Osteocyte (in vitro differentiated cells): ENCODE results near the gene GRID1. TPM values are rescaled to one million over a fixed set of nuclear protein-coding genes. Genes with fewer than 3 reads are reported as not detected.

Experiments
- DNase-seq: peaks from one replicate; pipeline ENCODE4 v3.0.0; 2021; ENCODE audit warnings: mixed read lengths; ENCODE audit not compliant: unreplicated experiment; ENCODE audit errors: extremely low spot score
- H3K27ac Mint-ChIP-seq: one replicate; pipeline ENCODE4 v1.8.0; 2021; ENCODE audit warnings: mild to moderate bottlenecking, mixed read lengths; ENCODE audit not compliant: unreplicated experiment
- H3K27me3 Mint-ChIP-seq: one replicate; pipeline ENCODE4 v1.8.0; 2021; ENCODE audit warnings: mixed read lengths; ENCODE audit not compliant: unreplicated experiment
- H3K36me3 Mint-ChIP-seq: one replicate; pipeline ENCODE4 v1.8.0; 2021; ENCODE audit warnings: mixed read lengths; ENCODE audit not compliant: unreplicated experiment
- H3K4me1 Mint-ChIP-seq: one replicate; pipeline ENCODE4 v1.8.0; 2021; ENCODE audit warnings: mixed read lengths; ENCODE audit not compliant: unreplicated experiment
- H3K4me3 Mint-ChIP-seq: one replicate; pipeline ENCODE4 v1.8.0; 2021; ENCODE audit warnings: mild to moderate bottlenecking, moderate library complexity, mixed read lengths; ENCODE audit not compliant: unreplicated experiment
- H3K9me3 Mint-ChIP-seq: one replicate; pipeline ENCODE4 v1.8.0; 2021; ENCODE audit warnings: mixed read lengths; ENCODE audit not compliant: unreplicated experiment
- CTCF ChIP-seq: fragments of 200-600 bp; sonication (generic); IDR thresholded peaks from 2 replicates; pipeline ENCODE4 v1.5.0; 2021; ENCODE audit warnings: antibody characterized with exemption, mild to moderate bottlenecking, moderate library complexity
- total RNA-seq: library from RNA; stranded (reverse); gene quantifications from 2 replicates; pipeline ENCODE4 v1.2.1, GENCODE V29; 2021

GRID1 gene
- total RNA-seq, 1 donor from 2014 or later = 0.11 TPM

- Mint-ChIP-seq H3K36me3 (no peaks in the 10 kb centered on the region), H3K9me3 (no peaks in the 10 kb centered on the region), H3K27me3 (no peaks in the 10 kb centered on the region), H3K27ac (no peak overlapping the region), H3K4me3 (no peak overlapping the region), H3K4me1 (no peaks in the 10 kb centered on the region)
- DNase-seq = peak; percentile 42
- TF ChIP-seq CTCF = no peak
Measured at GRCh38 chr10:86301971-86302370, 64.6 kb downstream of the GRID1 start.

DNA sequence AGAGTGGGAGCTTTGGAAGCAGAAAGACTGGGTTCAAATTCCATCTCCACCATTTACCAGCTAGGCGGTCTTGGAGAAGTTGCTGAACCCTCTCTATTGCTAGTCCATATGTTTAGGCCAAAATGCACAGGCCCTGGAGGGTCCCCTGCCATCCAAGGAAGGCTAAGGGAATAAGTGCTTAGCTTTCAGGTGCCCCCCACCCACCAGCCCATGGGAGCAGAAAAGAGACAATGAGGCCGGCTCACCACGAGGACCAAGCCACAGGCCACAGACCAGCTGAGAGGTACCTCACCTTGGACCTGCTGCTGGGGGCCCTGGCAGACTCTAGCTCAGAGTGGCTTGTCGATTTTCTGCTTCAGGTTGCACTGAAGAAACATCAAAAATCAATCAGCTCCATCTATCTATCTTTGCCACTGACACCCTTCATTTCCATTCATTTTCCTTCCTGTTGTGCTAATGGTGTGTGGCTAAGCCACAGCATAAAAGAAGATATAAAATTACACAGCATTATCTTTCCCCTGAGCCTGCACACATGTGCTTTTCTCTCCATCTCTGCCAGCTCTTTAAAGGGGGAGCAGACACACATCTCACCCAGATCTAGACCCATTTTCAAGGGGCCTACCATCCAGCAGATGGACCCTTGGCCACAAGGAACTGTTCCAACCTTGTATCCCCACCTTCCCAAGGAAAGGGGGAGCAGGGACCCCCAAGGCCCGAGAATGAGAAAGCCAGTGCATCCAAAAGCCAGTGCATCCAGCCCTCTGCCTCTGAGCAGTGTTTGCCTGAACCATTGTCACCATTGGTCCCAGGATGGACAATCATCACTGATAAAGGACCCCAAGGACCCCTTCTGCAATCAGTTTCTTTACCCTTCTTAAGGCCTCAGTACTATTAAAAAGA lies 65.4 kb downstream of the GRID1 start:
- no peak overlapping the region for H3K4me3 Mint-ChIP-seq
- H3K36me3 Mint-ChIP-seq = no peaks in the 10 kb centered on the region
- DNase-seq = peak; percentile 65
- H3K4me1 Mint-ChIP-seq = no peaks in the 10 kb centered on the region
- H3K27me3 Mint-ChIP-seq = no peaks in the 10 kb centered on the region
- no peak overlapping the region for H3K27ac Mint-ChIP-seq
- TF ChIP-seq CTCF = no peak
- H3K9me3 Mint-ChIP-seq = no peaks in the 10 kb centered on the region

GRCh38 chr10:86300399-86300925 lies 66.1 kb downstream of the GRID1 start:
- peak; percentile 34 for DNase-seq
- no peaks in the 10 kb centered on the region for H3K36me3 Mint-ChIP-seq
- no peaks in the 10 kb centered on the region for H3K9me3 Mint-ChIP-seq
- no peaks in the 10 kb centered on the region for H3K4me1 Mint-ChIP-seq
- TF ChIP-seq CTCF = no peak
- no peak overlapping the region for H3K4me3 Mint-ChIP-seq
- H3K27ac Mint-ChIP-seq = no peak overlapping the region
- H3K27me3 Mint-ChIP-seq = no peaks in the 10 kb centered on the region

GRCh38 chr10:86299562-86299961 lies 67.0 kb downstream of the GRID1 start:
- Mint-ChIP-seq H3K27me3 (no peaks in the 10 kb centered on the region), H3K36me3 (no peaks in the 10 kb centered on the region), H3K4me3 (no peak overlapping the region), H3K4me1 (no peaks in the 10 kb centered on the region), H3K27ac (no peak overlapping the region), H3K9me3 (no peaks in the 10 kb centered on the region)
- no peak for TF ChIP-seq CTCF
- DNase-seq = no peak

DNA sequence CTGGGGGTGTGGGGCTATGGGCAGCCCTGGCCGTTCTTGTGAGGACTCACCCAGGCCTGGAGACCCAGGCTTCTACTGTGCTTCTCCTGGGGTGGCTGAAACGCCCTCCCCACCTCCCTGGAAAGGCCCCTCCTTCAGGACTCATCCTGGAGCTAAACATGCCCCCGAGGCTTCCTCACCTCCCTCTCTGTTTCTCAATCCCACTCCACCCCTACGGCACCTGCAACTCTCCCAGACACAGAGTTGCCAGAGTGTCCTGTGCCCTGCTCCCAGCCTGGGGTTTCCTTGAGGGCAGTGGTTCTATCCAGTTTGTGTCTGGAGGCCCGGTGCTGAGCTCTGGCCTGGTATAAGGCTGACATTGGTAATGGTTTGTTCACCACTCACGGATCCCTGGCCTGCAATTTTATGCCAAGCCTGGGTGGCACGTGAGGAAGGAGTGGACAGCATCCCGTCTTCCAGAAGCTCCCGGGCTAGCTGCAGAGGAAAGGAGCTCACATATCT lies 68.0 kb downstream of the GRID1 start:
- H3K36me3 Mint-ChIP-seq = no peaks in the 10 kb centered on the region
- no peaks in the 10 kb centered on the region for H3K27me3 Mint-ChIP-seq
- no peaks in the 10 kb centered on the region for H3K4me1 Mint-ChIP-seq
- TF ChIP-seq CTCF = no peak
- H3K27ac Mint-ChIP-seq = no peak overlapping the region
- H3K4me3 Mint-ChIP-seq = no peak overlapping the region
- peak; percentile 75 for DNase-seq
- H3K9me3 Mint-ChIP-seq = no peaks in the 10 kb centered on the region
